Measurements from ENCODE around the gene OLFM2.

The OLFM2 gene

DNA sequence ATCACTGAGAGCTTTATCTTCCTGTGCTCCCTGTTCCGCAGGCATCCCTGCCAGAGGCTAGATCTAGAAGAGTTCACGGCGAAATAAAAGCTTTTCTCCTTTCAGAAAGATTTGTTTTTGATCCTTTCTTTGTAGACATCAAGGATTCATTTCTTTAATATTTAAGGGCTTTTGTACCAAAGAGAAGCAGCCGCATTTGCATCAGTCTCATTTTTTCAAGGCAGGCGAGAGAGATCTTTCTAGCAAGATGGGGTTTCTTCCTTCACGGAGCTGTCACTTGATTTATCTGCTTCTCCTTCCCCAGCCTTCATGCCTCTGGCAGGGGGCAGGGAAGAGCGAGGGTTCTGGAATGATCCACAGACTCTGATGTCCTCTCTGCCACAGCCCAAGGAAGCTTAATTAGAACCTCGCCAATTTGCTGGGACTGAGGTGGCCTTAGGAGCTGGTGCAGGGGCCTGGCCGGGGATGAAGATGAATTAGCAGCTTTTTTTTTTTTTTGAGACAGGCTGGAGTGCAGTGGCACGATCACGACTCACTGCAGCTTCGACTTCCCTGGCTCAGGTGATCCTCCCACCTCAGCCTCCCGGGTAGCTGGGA lies 61.2 kb downstream of the OLFM2 start:
- Histone ChIP-seq H3K27me3 (ENCODE audit: insufficient read depth, low read length, poor library complexity) (no peaks in the 10 kb centered on the region), H4K20me1 (ENCODE audit: insufficient read depth, low read length) (no peaks in the 10 kb centered on the region), H3K4me2 (ENCODE audit: insufficient read depth, low read length) (no peak overlapping the region), H3K9ac (ENCODE audit: low read depth, low read length) (no peak overlapping the region), H3K79me2 (ENCODE audit: insufficient read depth, low read length) (no peaks in the 10 kb centered on the region), H3K36me3 (ENCODE audit: insufficient read depth, low read length) (no peaks in the 10 kb centered on the region), H3K4me1 (ENCODE audit: insufficient read depth, low read length) (no peaks in the 10 kb centered on the region), H3K27ac (ENCODE audit: low read length) (no peak overlapping the region), H3K4me3 (ENCODE audit: low read depth in 1 of 2, low read length in 2 of 2) (no peak overlapping the region), H3K9me3 (ENCODE audit: insufficient read depth, low read length, severe bottlenecking) (no peaks in the 10 kb centered on the region), H2AFZ (ENCODE audit: low read depth, low read length) (no peak overlapping the region)
- TF ChIP-seq, protein P1, sequence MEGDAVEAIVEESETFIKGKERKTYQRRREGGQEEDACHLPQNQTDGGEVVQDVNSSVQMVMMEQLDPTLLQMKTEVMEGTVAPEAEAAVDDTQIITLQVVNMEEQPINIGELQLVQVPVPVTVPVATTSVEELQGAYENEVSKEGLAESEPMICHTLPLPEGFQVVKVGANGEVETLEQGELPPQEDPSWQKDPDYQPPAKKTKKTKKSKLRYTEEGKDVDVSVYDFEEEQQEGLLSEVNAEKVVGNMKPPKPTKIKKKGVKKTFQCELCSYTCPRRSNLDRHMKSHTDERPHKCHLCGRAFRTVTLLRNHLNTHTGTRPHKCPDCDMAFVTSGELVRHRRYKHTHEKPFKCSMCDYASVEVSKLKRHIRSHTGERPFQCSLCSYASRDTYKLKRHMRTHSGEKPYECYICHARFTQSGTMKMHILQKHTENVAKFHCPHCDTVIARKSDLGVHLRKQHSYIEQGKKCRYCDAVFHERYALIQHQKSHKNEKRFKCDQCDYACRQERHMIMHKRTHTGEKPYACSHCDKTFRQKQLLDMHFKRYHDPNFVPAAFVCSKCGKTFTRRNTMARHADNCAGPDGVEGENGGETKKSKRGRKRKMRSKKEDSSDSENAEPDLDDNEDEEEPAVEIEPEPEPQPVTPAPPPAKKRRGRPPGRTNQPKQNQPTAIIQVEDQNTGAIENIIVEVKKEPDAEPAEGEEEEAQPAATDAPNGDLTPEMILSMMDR (IDR thresholded peaks at IDR 0.05; ENCODE audit: borderline replicate concordance, extremely low read depth, low read length, poor library complexity, severe bottlenecking), result no peak
- TF ChIP-seq EZH2 (IDR thresholded peaks at IDR 0.05; ENCODE audit: borderline replicate concordance, low read depth, low read length, severe bottlenecking), result no peak
- DNase-seq (no peak), ATAC-seq (ENCODE audit: insufficient read depth, low read depth) (no peak)

DNA sequence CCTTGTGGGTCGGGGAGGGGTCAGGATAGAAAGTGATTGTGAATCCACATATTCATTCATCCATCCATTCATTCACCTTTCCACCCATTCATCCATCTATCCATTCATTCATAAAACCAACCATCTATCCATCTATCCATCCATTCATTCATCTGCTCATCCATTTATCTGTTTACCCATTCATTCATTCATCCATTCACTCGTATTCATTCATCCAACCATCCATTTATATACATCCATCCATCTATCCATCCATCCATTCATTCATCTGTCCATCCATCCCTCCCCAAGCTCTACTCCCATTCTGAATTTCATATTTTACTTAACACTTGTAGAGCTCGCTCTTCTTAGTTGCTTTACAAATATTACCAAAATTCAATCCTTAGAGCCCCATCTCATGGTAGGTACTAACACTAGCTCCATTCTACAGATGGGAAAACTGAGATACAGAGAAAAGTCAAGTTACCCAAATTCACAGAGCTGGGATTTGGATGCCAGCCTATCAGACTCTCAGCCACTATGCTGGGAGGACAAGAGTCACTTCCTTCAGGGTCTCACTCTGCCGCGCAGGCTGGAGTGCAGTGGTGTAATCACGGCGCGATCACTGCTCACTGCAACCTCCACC lies 63.6 kb downstream of the OLFM2 start:
- no peak overlapping the region for H2AFZ ChIP-seq (ENCODE audit: low read depth, low read length)
- no peaks in the 10 kb centered on the region for H3K27me3 ChIP-seq (ENCODE audit: insufficient read depth, low read length, poor library complexity)
- H4K20me1 ChIP-seq (ENCODE audit: insufficient read depth, low read length), result no peaks in the 10 kb centered on the region
- ATAC-seq (ENCODE audit: insufficient read depth, low read depth) (no peak), DNase-seq (no peak)
- H3K9me3 ChIP-seq (ENCODE audit: insufficient read depth, low read length, severe bottlenecking), result no peaks in the 10 kb centered on the region
- H3K36me3 ChIP-seq (ENCODE audit: insufficient read depth, low read length), result no peaks in the 10 kb centered on the region
- TF ChIP-seq, protein P1 (IDR thresholded peaks at IDR 0.05; ENCODE audit: borderline replicate concordance, extremely low read depth, low read length, poor library complexity, severe bottlenecking), result no peak
- no peak for TF ChIP-seq EZH2 (IDR thresholded peaks at IDR 0.05; ENCODE audit: borderline replicate concordance, low read depth, low read length, severe bottlenecking)
- H3K9ac ChIP-seq (ENCODE audit: low read depth, low read length), result no peak overlapping the region
- no peak overlapping the region for H3K27ac ChIP-seq (ENCODE audit: low read length)
- no peaks in the 10 kb centered on the region for H3K79me2 ChIP-seq (ENCODE audit: insufficient read depth, low read length)
- H3K4me2 ChIP-seq (ENCODE audit: insufficient read depth, low read length), result no peak overlapping the region
- no peak overlapping the region for H3K4me3 ChIP-seq (ENCODE audit: low read depth in 1 of 2, low read length in 2 of 2)
- H3K4me1 ChIP-seq (ENCODE audit: insufficient read depth, low read length), result no peaks in the 10 kb centered on the region

DNA sequence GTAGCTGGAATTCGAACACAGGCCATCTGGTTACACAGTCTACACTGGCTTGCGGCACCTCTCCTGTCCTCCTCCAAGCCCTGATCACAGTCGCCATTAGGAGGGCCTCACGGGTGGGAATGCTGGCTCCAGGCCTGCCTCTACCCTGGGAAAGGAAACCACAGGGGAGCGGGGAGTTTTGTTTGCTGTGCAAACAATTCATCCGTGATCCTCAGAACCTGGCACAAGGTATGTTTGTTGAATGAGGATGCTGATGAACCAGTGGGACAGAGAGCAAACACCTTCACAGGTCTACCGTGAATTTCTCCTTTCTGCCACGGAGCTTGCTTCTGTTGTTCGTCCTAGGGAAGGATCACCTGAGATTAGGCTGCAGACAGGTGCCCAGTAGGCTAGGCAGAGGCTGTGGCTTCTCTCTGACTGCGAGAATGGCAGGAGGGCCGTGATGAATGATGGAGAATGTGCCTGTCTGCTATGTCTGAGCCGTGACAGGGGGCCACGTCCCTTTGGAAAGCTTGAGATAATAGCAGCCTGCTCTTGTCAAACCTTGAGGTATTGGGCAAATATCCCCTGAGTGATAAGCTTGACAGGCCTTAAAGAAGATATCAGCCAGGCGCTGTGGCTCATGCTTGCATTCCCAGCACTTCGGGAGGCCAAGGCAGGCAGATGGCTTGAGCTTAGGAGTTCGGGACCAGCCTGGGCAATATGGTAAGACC lies 64.5 kb downstream of the OLFM2 start:
- no peak for DNase-seq
- Histone ChIP-seq H3K4me3 (ENCODE audit: low read depth in 1 of 2, low read length in 2 of 2) (no peak overlapping the region), H3K36me3 (ENCODE audit: insufficient read depth, low read length) (no peaks in the 10 kb centered on the region), H3K9me3 (ENCODE audit: insufficient read depth, low read length, severe bottlenecking) (no peaks in the 10 kb centered on the region), H3K27me3 (ENCODE audit: insufficient read depth, low read length, poor library complexity) (no peaks in the 10 kb centered on the region), H3K9ac (ENCODE audit: low read depth, low read length) (no peak overlapping the region), H3K4me2 (ENCODE audit: insufficient read depth, low read length) (no peak overlapping the region), H4K20me1 (ENCODE audit: insufficient read depth, low read length) (no peaks in the 10 kb centered on the region), H3K27ac (ENCODE audit: low read length) (no peak overlapping the region), H3K79me2 (ENCODE audit: insufficient read depth, low read length) (no peaks in the 10 kb centered on the region), H2AFZ (ENCODE audit: low read depth, low read length) (no peak overlapping the region), H3K4me1 (ENCODE audit: insufficient read depth, low read length) (no peaks in the 10 kb centered on the region)
- TF ChIP-seq EZH2 (IDR thresholded peaks at IDR 0.05; ENCODE audit: borderline replicate concordance, low read depth, low read length, severe bottlenecking), result no peak
- TF ChIP-seq, protein P1 (IDR thresholded peaks at IDR 0.05; ENCODE audit: borderline replicate concordance, extremely low read depth, low read length, poor library complexity, severe bottlenecking), result no peak
- ATAC-seq (ENCODE audit: insufficient read depth, low read depth), result no peak

All from DND-41 (cell line).